Ascending aorta (tissue), 2 donors: ENCODE data around the gene FARP2. TPM values are rescaled to one million over a fixed set of nuclear protein-coding genes. Genes with fewer than 3 reads are reported as not detected.

Experiments used
- DNase-seq, 2 donors: peaks; one replicate each; pipeline ENCODE4 v3.0.0-alpha.2; 2019; ENCODE audit warnings: low spot score in 2 of 2
- H3K27ac ChIP-seq, 2 donors: fragments of 200-600 bp; sonication (generic); one replicate each; pipeline ENCODE4 v1.5.1; 2016 to 2017; ENCODE audit warnings: mild to moderate bottlenecking in 1 of 2
- H3K27me3 ChIP-seq: fragments of 200-600 bp; sonication (generic); one replicate; pipeline ENCODE4 v1.5.1; 2017
- H3K36me3 ChIP-seq, 2 donors: fragments of 200-600 bp; sonication (generic); one replicate each; pipeline ENCODE4 v1.5.1; 2016
- H3K4me1 ChIP-seq, 2 donors: fragments of 200-600 bp; sonication (generic); one replicate each; pipeline ENCODE4 v1.5.1; 2016 to 2017; ENCODE audit warnings: mild to moderate bottlenecking in 1 of 2
- H3K4me3 ChIP-seq, 2 donors: fragments of 200-600 bp; sonication (generic); one replicate each; pipeline ENCODE4 v1.5.1; 2016 to 2017; ENCODE audit warnings: mild to moderate bottlenecking in 1 of 2
- H3K9me3 ChIP-seq, 2 donors: fragments of 200-600 bp; sonication (generic); one replicate each; pipeline ENCODE4 v1.5.1; 2016
- CTCF ChIP-seq, 3 experiments: fragments of 200-600 bp in 2 of 3; fragments of 450-650 bp in 1 of 3; sonication (generic) in 2 of 3; IDR thresholded peaks; one replicate each; pipeline ENCODE4 v1.5.1; 2016 to 2019; ENCODE audit warnings: antibody characterized with exemption in 3 of 3, mild to moderate bottlenecking in 1 of 3, moderate library complexity in 1 of 3
- intact Hi-C: fragments of 100-400 bp; cut with DNase I; formaldehyde crosslinking; loops from one replicate; pipeline ENCODE4 v1.15.1; 2023
- total RNA-seq: library from RNA; depleted of rRNA; stranded (reverse); fragments of >200 nt; gene quantifications from one replicate; pipeline ENCODE4 v1.1.0, GENCODE V29; 2016

The FARP2 gene
- total RNA-seq, 1 donor from 2014 or later, result 19.6 TPM

- intact Hi-C loops, result no loop called here
- TF ChIP-seq CTCF (IDR thresholded peaks at IDR 0.05), result no peak
- H3K27me3 ChIP-seq, result no peaks in the 10 kb centered on the region
- H3K36me3 ChIP-seq, result peaks cover 44 to 54% of the 10 kb centered on the region in 2 donors
- no peak overlapping the region for H3K4me3 ChIP-seq
- H3K4me1 ChIP-seq, result no peaks in the 10 kb centered on the region
- no peak for DNase-seq
- H3K9me3 ChIP-seq, result no peaks in the 10 kb centered on the region
- no peak overlapping the region for H3K27ac ChIP-seq
Observed at GRCh38 chr2:241491549-241492173, 135.6 kb downstream of the FARP2 start.

GRCh38 chr2:241492174-241492565 lies 136.1 kb downstream of the FARP2 start:
- no peaks in the 10 kb centered on the region for H3K9me3 ChIP-seq
- peaks cover 45 to 54% of the 10 kb centered on the region in 2 donors for H3K36me3 ChIP-seq
- H3K27me3 ChIP-seq, result no peaks in the 10 kb centered on the region
- DNase-seq, result no peak
- H3K4me1 ChIP-seq, result no peaks in the 10 kb centered on the region
- H3K27ac ChIP-seq, result no peak overlapping the region
- intact Hi-C loops, result no loop called here
- no peak overlapping the region for H3K4me3 ChIP-seq
- no peak for TF ChIP-seq CTCF (IDR thresholded peaks at IDR 0.05)

GRCh38 chr2:241493092-241493491 lies 137.0 kb downstream of the FARP2 start:
- no peak for DNase-seq
- no peak overlapping the region for H3K27ac ChIP-seq
- no peaks in the 10 kb centered on the region for H3K27me3 ChIP-seq
- H3K9me3 ChIP-seq, result no peaks in the 10 kb centered on the region
- H3K4me1 ChIP-seq, result no peaks in the 10 kb centered on the region
- no peak for TF ChIP-seq CTCF (IDR thresholded peaks at IDR 0.05)
- intact Hi-C loops, result no loop called here
- no peak overlapping the region for H3K4me3 ChIP-seq
- H3K36me3 ChIP-seq, result peaks cover 52 to 60% of the 10 kb centered on the region in 2 donors

GRCh38 chr2:241494311-241494908 lies 138.3 kb downstream of the FARP2 start:
- TF ChIP-seq CTCF (IDR thresholded peaks at IDR 0.05), result no peak
- no peaks in the 10 kb centered on the region for H3K27me3 ChIP-seq
- no peak overlapping the region for H3K27ac ChIP-seq
- DNase-seq, result no peak
- H3K4me1 ChIP-seq, result no peaks in the 10 kb centered on the region
- intact Hi-C loops, result no loop called here
- H3K9me3 ChIP-seq, result no peaks in the 10 kb centered on the region
- no peak overlapping the region for H3K4me3 ChIP-seq
- H3K36me3 ChIP-seq, result peaks cover 58 to 71% of the 10 kb centered on the region in 2 donors

- TF ChIP-seq CTCF (IDR thresholded peaks at IDR 0.05), result no peak
- Histone ChIP-seq H3K36me3 (peaks cover 59 to 69% of the 10 kb centered on the region in 2 donors), H3K4me3 (no peak overlapping the region), H3K27me3 (no peaks in the 10 kb centered on the region), H3K9me3 (no peaks in the 10 kb centered on the region), H3K4me1 (no peaks in the 10 kb centered on the region), H3K27ac (no peak overlapping the region)
- intact Hi-C loops, result no loop called here
- DNase-seq, result no peak
Observed at GRCh38 chr2:241495172-241496002, 139.3 kb downstream of the FARP2 start.
